Peyer's patch (tissue), 4 donors: Measurements from ENCODE around the gene GREM2. TPM values are rescaled to one million over a fixed set of nuclear protein-coding genes. Genes with fewer than 3 reads are reported as not detected.
A peak's percentile ranks its signal among the peaks of the same experiment; 100 is the strongest.

ENCODE experiments used
- DNase-seq, 3 donors: peaks; one replicate each; pipeline ENCODE4 v3.0.0-alpha.2; 2017 to 2019
- H3K27ac ChIP-seq, 4 donors: fragments of 200-600 bp; sonication (generic); one replicate each; pipeline ENCODE4 v1.5.1; 2016 to 2019
- H3K27me3 ChIP-seq, 2 donors: fragments of 200-600 bp; sonication (generic); one replicate each; pipeline ENCODE4 v1.5.1; 2019
- H3K36me3 ChIP-seq, 3 donors: fragments of 200-600 bp; sonication (generic); one replicate each; pipeline ENCODE4 v1.5.1; 2016 to 2019
- H3K4me1 ChIP-seq, 4 donors: fragments of 200-600 bp; sonication (generic); one replicate each; pipeline ENCODE4 v1.5.1; 2016 to 2019
- H3K4me3 ChIP-seq, 4 donors: fragments of 200-600 bp; sonication (generic); 1 replicate in 3 of 4; 2 replicates in 1 of 4; pipeline ENCODE4 v1.5.1; 2016 to 2019; ENCODE audit warnings: mild to moderate bottlenecking in 1 of 4
- H3K9me3 ChIP-seq, 4 donors: fragments of 200-600 bp; sonication (generic); one replicate each; pipeline ENCODE4 v1.5.1; 2016 to 2019; ENCODE audit warnings: mild to moderate bottlenecking in 1 of 4
- CTCF ChIP-seq, 6 experiments: fragments of 450-650 bp in 4 of 6; fragments of 200-600 bp in 2 of 6; sonication (generic) in 1 of 6; IDR thresholded peaks; one replicate each; pipeline ENCODE4 v1.5.1; 2017 to 2019; ENCODE audit warnings: antibody characterized with exemption in 6 of 6, mild to moderate bottlenecking in 3 of 6, moderate library complexity in 1 of 6
- POLR2A ChIP-seq, 2 donors: fragments of 450-650 bp; IDR thresholded peaks; one replicate each; pipeline ENCODE4 v1.5.1; 2017; ENCODE audit warnings: antibody characterized with exemption in 2 of 2, mild to moderate bottlenecking in 2 of 2, moderate library complexity in 2 of 2
- total RNA-seq, 4 donors: library from RNA; depleted of rRNA; stranded (reverse); fragments of >200 nt; gene quantifications; one replicate each; pipeline ENCODE4 v1.1.0, GENCODE V29; 2016

Gene GREM2
- total RNA-seq, 4 donors from 2014 or later, result 1.3 to 7.4 (median 3.2) TPM

- H3K27me3 ChIP-seq, result no peaks in the 10 kb centered on the region
- no peaks in the 10 kb centered on the region for H3K36me3 ChIP-seq
- H3K4me1 ChIP-seq, result peaks cover 0 to 11% (median 1%) of the 10 kb centered on the region in 4 donors
- no peak overlapping the region for H3K4me3 ChIP-seq
- no peak overlapping the region for H3K27ac ChIP-seq
- H3K9me3 ChIP-seq, result no peaks in the 10 kb centered on the region
- TF ChIP-seq CTCF (IDR thresholded peaks at IDR 0.05) (no peak), POLR2A (IDR thresholded peaks at IDR 0.05) (no peak)
- no peak for DNase-seq
These were observed 2.4 kb downstream of the GREM2 start for GRCh38 chr1:240609527-240610060.

GRCh38 chr1:240608707-240609106 is 3.2 kb downstream of the GREM2 start:
- H3K27me3 ChIP-seq, result no peaks in the 10 kb centered on the region
- peaks cover 0 to 11% (median 1%) of the 10 kb centered on the region in 4 donors for H3K4me1 ChIP-seq
- H3K27ac ChIP-seq, result no peak overlapping the region
- H3K4me3 ChIP-seq, result no peak overlapping the region
- TF ChIP-seq POLR2A (IDR thresholded peaks at IDR 0.05) (no peak), CTCF (IDR thresholded peaks at IDR 0.05) (peak in 1 of 6 experiments; percentile 19)
- H3K9me3 ChIP-seq, result no peaks in the 10 kb centered on the region
- no peaks in the 10 kb centered on the region for H3K36me3 ChIP-seq
- DNase-seq, result no peak

- Histone ChIP-seq H3K4me1 (peaks cover 0 to 3% (median 1%) of the 10 kb centered on the region in 4 donors), H3K36me3 (no peaks in the 10 kb centered on the region), H3K9me3 (no peaks in the 10 kb centered on the region), H3K27me3 (no peaks in the 10 kb centered on the region), H3K27ac (no peak overlapping the region), H3K4me3 (no peak overlapping the region)
- DNase-seq, result no peak
- TF ChIP-seq POLR2A (IDR thresholded peaks at IDR 0.05) (no peak), CTCF (IDR thresholded peaks at IDR 0.05) (no peak)
These were observed 4.9 kb downstream of the GREM2 start for GRCh38 chr1:240607006-240607405.

- TF ChIP-seq CTCF (IDR thresholded peaks at IDR 0.05) (no peak), POLR2A (IDR thresholded peaks at IDR 0.05) (no peak)
- H3K36me3 ChIP-seq, result no peaks in the 10 kb centered on the region
These were observed 9.8 kb downstream of the GREM2 start for GRCh38 chr1:240602189-240602588.

GRCh38 chr1:240599830-240600229 is 12.1 kb downstream of the GREM2 start:
- TF ChIP-seq POLR2A (IDR thresholded peaks at IDR 0.05), result no peak
- TF ChIP-seq CTCF (IDR thresholded peaks at IDR 0.05), result no peak
- Histone ChIP-seq H3K36me3 (no peaks in the 10 kb centered on the region), H3K9me3 (no peaks in the 10 kb centered on the region), H3K4me1 (no peaks in the 10 kb centered on the region), H3K27ac (no peak overlapping the region), H3K4me3 (no peak overlapping the region), H3K27me3 (no peaks in the 10 kb centered on the region)
- no peak for DNase-seq

More at GRCh38 chr1:240602189-240602588, 9.8 kb downstream of the GREM2 start:
- H3K27ac ChIP-seq, result no peak overlapping the region
- H3K9me3 ChIP-seq, result no peaks in the 10 kb centered on the region
- H3K4me1 ChIP-seq, result no peaks in the 10 kb centered on the region
- H3K4me3 ChIP-seq, result no peak overlapping the region
- DNase-seq, result no peak
- no peaks in the 10 kb centered on the region for H3K27me3 ChIP-seq

- no peak for DNase-seq
- TF ChIP-seq CTCF (IDR thresholded peaks at IDR 0.05), result no peak
- no peak for TF ChIP-seq POLR2A (IDR thresholded peaks at IDR 0.05)
- H3K4me3 ChIP-seq, result no peak overlapping the region
- H3K36me3 ChIP-seq, result no peaks in the 10 kb centered on the region
- no peaks in the 10 kb centered on the region for H3K27me3 ChIP-seq
- no peaks in the 10 kb centered on the region for H3K4me1 ChIP-seq
- no peak overlapping the region for H3K27ac ChIP-seq
- no peaks in the 10 kb centered on the region for H3K9me3 ChIP-seq
These were observed 12.7 kb downstream of the GREM2 start for GRCh38 chr1:240599299-240599698.
